GM12801 (cell line): ENCODE measurements around the gene FAM135A.

Experiments
- TF ChIP-seq, protein P1 (sequence below): IDR thresholded peaks from one replicate; pipeline ENCODE4 v1.5.1; 2011; ENCODE audit warnings: control low read depth; ENCODE audit not compliant: insufficient read length; ENCODE audit errors: extremely low read depth

FAM135A gene

GRCh38 chr6:70547313-70547712 lies 134.0 kb downstream of the FAM135A start:
- TF ChIP-seq, protein P1, sequence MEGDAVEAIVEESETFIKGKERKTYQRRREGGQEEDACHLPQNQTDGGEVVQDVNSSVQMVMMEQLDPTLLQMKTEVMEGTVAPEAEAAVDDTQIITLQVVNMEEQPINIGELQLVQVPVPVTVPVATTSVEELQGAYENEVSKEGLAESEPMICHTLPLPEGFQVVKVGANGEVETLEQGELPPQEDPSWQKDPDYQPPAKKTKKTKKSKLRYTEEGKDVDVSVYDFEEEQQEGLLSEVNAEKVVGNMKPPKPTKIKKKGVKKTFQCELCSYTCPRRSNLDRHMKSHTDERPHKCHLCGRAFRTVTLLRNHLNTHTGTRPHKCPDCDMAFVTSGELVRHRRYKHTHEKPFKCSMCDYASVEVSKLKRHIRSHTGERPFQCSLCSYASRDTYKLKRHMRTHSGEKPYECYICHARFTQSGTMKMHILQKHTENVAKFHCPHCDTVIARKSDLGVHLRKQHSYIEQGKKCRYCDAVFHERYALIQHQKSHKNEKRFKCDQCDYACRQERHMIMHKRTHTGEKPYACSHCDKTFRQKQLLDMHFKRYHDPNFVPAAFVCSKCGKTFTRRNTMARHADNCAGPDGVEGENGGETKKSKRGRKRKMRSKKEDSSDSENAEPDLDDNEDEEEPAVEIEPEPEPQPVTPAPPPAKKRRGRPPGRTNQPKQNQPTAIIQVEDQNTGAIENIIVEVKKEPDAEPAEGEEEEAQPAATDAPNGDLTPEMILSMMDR = no peak

- TF ChIP-seq, protein P1 = no peak
Observed at GRCh38 chr6:70547905-70548304, 134.6 kb downstream of the FAM135A start.

GRCh38 chr6:70549327-70549726 lies 136.0 kb downstream of the FAM135A start:
- TF ChIP-seq, protein P1 = no peak

GRCh38 chr6:70551566-70551965 lies 138.3 kb downstream of the FAM135A start:
- TF ChIP-seq, protein P1 = no peak

DNA sequence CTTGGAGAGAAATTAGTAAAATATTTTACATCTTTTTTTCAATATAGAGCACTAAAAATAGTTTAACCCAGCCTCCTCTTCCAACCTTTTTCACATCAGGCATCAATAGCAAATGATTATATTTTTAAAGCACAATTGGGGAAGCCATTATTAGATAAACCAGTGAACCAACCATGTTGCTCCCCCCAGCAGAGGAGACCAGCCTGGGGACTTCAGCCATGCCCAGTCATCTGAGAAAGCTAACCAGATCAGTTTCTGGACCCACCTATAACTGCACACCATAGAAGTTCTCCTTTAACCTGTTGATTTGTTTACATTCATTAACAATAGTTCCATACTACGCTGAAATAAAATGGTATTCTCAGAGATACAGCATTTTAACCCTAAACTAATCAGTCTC lies 139.7 kb downstream of the FAM135A start:
- TF ChIP-seq, protein P1 = no peak

- TF ChIP-seq, protein P1 = no peak
Observed at GRCh38 chr6:70557998-70558397, 144.7 kb downstream of the FAM135A start.

DNA sequence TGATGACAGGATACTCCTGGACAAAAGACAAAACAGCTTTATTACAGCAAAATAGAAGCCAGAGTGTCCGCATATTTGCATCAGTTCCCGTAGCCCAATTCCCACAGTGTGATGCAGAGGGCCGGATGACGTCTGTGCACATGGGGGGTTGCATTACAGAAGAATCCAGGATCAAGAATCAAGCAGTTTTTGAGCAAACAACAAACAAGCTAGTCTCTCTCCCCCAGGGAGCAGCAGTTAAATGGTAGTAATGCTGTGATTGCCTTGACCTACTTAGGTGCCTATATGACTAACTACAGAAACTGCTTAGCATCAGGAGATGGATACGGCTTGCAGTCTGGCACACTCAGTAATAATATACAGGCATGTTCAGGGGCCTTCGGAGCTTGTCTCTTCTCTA lies 150.2 kb downstream of the FAM135A start:
- TF ChIP-seq, protein P1 = no peak
